GM21447 (cell line): ENCODE results near the gene ADM2.
"Not testable (repeated sequence)": the region's sequence is repeated elsewhere in the genome, so short reads cannot be mapped to it uniquely, and the experiment has no call there.

Source experiments
- ATAC-seq: cut with Tn5 transposase; IDR thresholded peaks from one replicate; pipeline ENCODE4 v1.9.1; 2021; ENCODE audit not compliant: unreplicated experiment

Gene ADM2

GRCh38 chr22:50533856-50534711, 52.7 kb downstream of the ADM2 start:
- ATAC-seq, result not testable (repeated sequence)

- ATAC-seq, result no peak
Measured at GRCh38 chr22:50535113-50535512, 53.8 kb downstream of the ADM2 start.
